Renal pelvis (tissue), 4 donors: ENCODE measurements around the gene FBN2. TPM values are rescaled to one million over a fixed set of nuclear protein-coding genes. Genes with fewer than 3 reads are reported as not detected.

Experiments used
- DNase-seq: peaks from one replicate; pipeline ENCODE4 v3.0.0-alpha.2; 2013
- polyA plus RNA-seq, 3 donors: library from polyadenylated mRNA; unstranded; fragments of 120-200 nt; gene quantifications; one replicate each; pipeline ENCODE4 v1.2.1, GENCODE V29; 2013; ENCODE audit not compliant: insufficient read length in 3 of 3

FBN2 gene
- polyA plus RNA-seq, 3 donors, result 88.2 to 111 (median 88.7) TPM

- peak; percentile 20 for DNase-seq
Measured at GRCh38 chr5:128212191-128212806, 325.7 kb downstream of the FBN2 start.

- no peak for DNase-seq
Measured at GRCh38 chr5:128208436-128208835, 329.6 kb downstream of the FBN2 start.
